MM.1S (cell line): ENCODE data around the gene AP5Z1.

ENCODE experiments used
- DNase-seq: peaks from one replicate; pipeline ENCODE4 v3.0.0-alpha.2; 2015
- H2AFZ ChIP-seq: fragments of 300-600 bp; sonication (generic); 2 replicates; pipeline ENCODE4 v1.6.0; 2016; ENCODE audit warnings: antibody characterized with exemption, low read length
- H3F3A ChIP-seq: fragments of 300-600 bp; sonication (generic); 2 replicates; pipeline ENCODE4 v1.6.1; 2016; ENCODE audit warnings: mild to moderate bottlenecking, antibody characterized with exemption, low read length, moderate library complexity, mixed read lengths; ENCODE audit not compliant: insufficient read depth
- H3K27ac ChIP-seq: fragments of 300-600 bp; sonication (generic); 2 replicates; pipeline ENCODE4 v1.5.1; 2016; ENCODE audit warnings: mild to moderate bottlenecking, low read length
- H3K27me3 ChIP-seq: fragments of 300-600 bp; sonication (generic); replicated peaks from 2 replicates; pipeline ENCODE4 v1.6.0; 2016; ENCODE audit warnings: low read length; ENCODE audit not compliant: insufficient read depth
- H3K36me3 ChIP-seq: fragments of 300-600 bp; sonication (generic); replicated peaks from 2 replicates; pipeline ENCODE4 v1.6.1; 2016; ENCODE audit warnings: mild to moderate bottlenecking, low read length, mixed read lengths; ENCODE audit not compliant: insufficient read depth
- H3K4me1 ChIP-seq: fragments of 300-600 bp; sonication (generic); 2 replicates; pipeline ENCODE4 v1.6.1; 2016; ENCODE audit warnings: low read length, mixed read lengths
- H3K4me2 ChIP-seq: fragments of 300-600 bp; sonication (generic); 2 replicates; pipeline ENCODE4 v1.6.0; 2016; ENCODE audit warnings: low read depth, low read length
- H3K4me3 ChIP-seq: fragments of 300-600 bp; sonication (generic); 2 replicates; pipeline ENCODE4 v1.5.1; 2016; ENCODE audit warnings: low read length, mixed read lengths
- H3K79me2 ChIP-seq: fragments of 300-600 bp; sonication (generic); 2 replicates; pipeline ENCODE4 v1.6.1; 2016; ENCODE audit warnings: mixed run types, low read length, mixed read lengths
- H3K9ac ChIP-seq: fragments of 300-600 bp; sonication (generic); 2 replicates; pipeline ENCODE4 v1.6.1; 2016; ENCODE audit warnings: low read length, mixed read lengths
- H3K9me2 ChIP-seq: fragments of 300-600 bp; sonication (generic); replicated peaks from 2 replicates; pipeline ENCODE4 v1.6.1; 2016; ENCODE audit warnings: mild to moderate bottlenecking, low read length, mixed read lengths; ENCODE audit not compliant: insufficient read depth
- H3K9me3 ChIP-seq: fragments of 300-600 bp; sonication (generic); replicated peaks from 2 replicates; pipeline ENCODE4 v1.6.1; 2016; ENCODE audit warnings: mild to moderate bottlenecking, low read length, mixed read lengths; ENCODE audit not compliant: insufficient read depth
- H4K20me1 ChIP-seq: fragments of 300-600 bp; sonication (generic); 2 replicates; pipeline ENCODE4 v1.6.1; 2016; ENCODE audit warnings: mild to moderate bottlenecking, low read length, moderate library complexity, mixed read lengths; ENCODE audit not compliant: insufficient read depth
- CTCF ChIP-seq: fragments of 300-600 bp; sonication (generic); IDR thresholded peaks from 2 replicates; pipeline ENCODE4 v1.5.1; 2016; ENCODE audit warnings: antibody characterized with exemption, low read length, mixed read lengths
- EZH2 ChIP-seq: fragments of 300-600 bp; sonication (generic); optimal IDR thresholded peaks from 2 replicates; pipeline ENCODE3; 2017; ENCODE audit warnings: low read depth, mild to moderate bottlenecking, antibody characterized with exemption, low read length, mixed read lengths
- EZH2phosphoT487 ChIP-seq: fragments of 300-600 bp; sonication (generic); IDR thresholded peaks from 2 replicates; pipeline ENCODE4 v1.6.1; 2018; ENCODE audit warnings: antibody characterized with exemption, low read length

The AP5Z1 gene

GRCh38 chr7:4760952-4761351 lies 14.5 kb upstream of the AP5Z1 start:
- Histone ChIP-seq H3K9me3 (no peaks in the 10 kb centered on the region), H3K9me2 (no peaks in the 10 kb centered on the region), H3K27ac (no peak overlapping the region), H3K4me3 (no peak overlapping the region), H3K4me1 (no peaks in the 10 kb centered on the region), H3K9ac (no peak overlapping the region), H3K36me3 (no peaks in the 10 kb centered on the region), H3K79me2 (no peaks in the 10 kb centered on the region), H2AFZ (no peak overlapping the region), H3K27me3 (no peaks in the 10 kb centered on the region), H4K20me1 (no peaks in the 10 kb centered on the region), H3F3A (no peaks in the 10 kb centered on the region), H3K4me2 (no peak overlapping the region)
- DNase-seq = no peak
- TF ChIP-seq EZH2 (no peak), CTCF (no peak), EZH2phosphoT487 (no peak)

- Histone ChIP-seq H3K27me3 (no peaks in the 10 kb centered on the region), H3K4me3 (no peak overlapping the region), H3K79me2 (no peaks in the 10 kb centered on the region), H3K4me2 (no peak overlapping the region), H3K9me2 (no peaks in the 10 kb centered on the region), H3K4me1 (no peaks in the 10 kb centered on the region), H3K36me3 (no peaks in the 10 kb centered on the region), H3K9me3 (no peaks in the 10 kb centered on the region), H3K27ac (no peak overlapping the region), H3K9ac (no peak overlapping the region), H4K20me1 (no peaks in the 10 kb centered on the region), H2AFZ (no peak overlapping the region), H3F3A (no peaks in the 10 kb centered on the region)
- DNase-seq = no peak
- TF ChIP-seq EZH2 (no peak), EZH2phosphoT487 (no peak), CTCF (no peak)
These were observed 13.0 kb upstream of the AP5Z1 start for GRCh38 chr7:4762121-4763055.

- Histone ChIP-seq H3K9ac (no peak overlapping the region), H3F3A (no peaks in the 10 kb centered on the region), H3K79me2 (no peaks in the 10 kb centered on the region), H3K36me3 (no peaks in the 10 kb centered on the region), H3K9me2 (no peaks in the 10 kb centered on the region), H3K4me2 (no peak overlapping the region), H3K4me1 (no peaks in the 10 kb centered on the region), H3K9me3 (no peaks in the 10 kb centered on the region), H2AFZ (no peak overlapping the region), H3K4me3 (no peak overlapping the region), H3K27me3 (no peaks in the 10 kb centered on the region), H4K20me1 (no peaks in the 10 kb centered on the region), H3K27ac (no peak overlapping the region)
- no peak for TF ChIP-seq CTCF
- TF ChIP-seq EZH2 = no peak
- no peak for TF ChIP-seq EZH2phosphoT487
- DNase-seq = no peak
These were observed 12.2 kb upstream of the AP5Z1 start for GRCh38 chr7:4763091-4763793.
